GM12878 (cell line): Measurements from ENCODE around the gene STX8.

Experiments used
- BCLAF1 ChIP-seq: fragments of 450-650 bp; IDR thresholded peaks from 2 replicates; pipeline ENCODE4 v1.6.1; 2017; ENCODE audit warnings: antibody characterized with exemption, mild to moderate bottlenecking, moderate library complexity
- CTCF ChIP-seq, 3 experiments: IDR thresholded peaks in 2 of 3; conservative IDR thresholded peaks in 1 of 3; 2 replicates each; pipeline ENCODE4 v1.5.1; 2011; ENCODE audit warnings: low read depth in 3 of 3, low read length in 3 of 3, mild to moderate bottlenecking in 3 of 3, control low read depth in 2 of 3, moderate library complexity in 2 of 3, inconsistent platforms in 1 of 3, mixed read lengths in 1 of 3; ENCODE audit not compliant: control insufficient read depth in 2 of 3, insufficient read depth in 1 of 3; ENCODE audit errors: extremely low read depth in 1 of 3
- ELK1 ChIP-seq: IDR thresholded peaks from 2 replicates; pipeline ENCODE4 v1.6.1; 2012; ENCODE audit warnings: low read depth, low read length, improper control_type of control experiment
- MYC ChIP-seq: IDR thresholded peaks from 2 replicates; pipeline ENCODE4 v1.6.1; 2011; ENCODE audit warnings: mild to moderate bottlenecking, low read length, moderate library complexity, inconsistent platforms; ENCODE audit not compliant: insufficient read depth, insufficient replicate concordance, insufficient read length, severe bottlenecking
- POLR2AphosphoS2 ChIP-seq: IDR thresholded peaks from 2 replicates; pipeline ENCODE4 v1.6.1; 2011; ENCODE audit warnings: low read depth, mild to moderate bottlenecking, low read length, improper control_type of control experiment, moderate library complexity
- POU2F2 ChIP-seq: IDR thresholded peaks from 3 replicates; pipeline ENCODE4 v1.6.1; 2011; ENCODE audit warnings: low read depth, mild to moderate bottlenecking, low read length, borderline replicate concordance
- TAF1 ChIP-seq: IDR thresholded peaks from 2 replicates; pipeline ENCODE4 v1.6.1; 2011; ENCODE audit warnings: mild to moderate bottlenecking, low read depth, low read length, borderline replicate concordance

- TF ChIP-seq CTCF (IDR thresholded peaks at IDR 0.05 in 2 of 3, conservative IDR thresholded peaks at IDR 0.05 in 1 of 3; ENCODE audit: control insufficient read depth in 2 of 3, extremely low read depth in 1 of 3, insufficient read depth in 1 of 3, low read depth in 3 of 3, low read length in 3 of 3) (no peak), BCLAF1 (no peak), POLR2AphosphoS2 (no peak), TAF1 (no peak), POU2F2 (no peak), ELK1 (no peak), MYC (no peak)
These were observed 347.7 kb downstream of the STX8 start for GRCh38 chr17:9227819-9228407.
